ENCODE results near the gene GNG7.
"Not testable (repeated sequence)": the region's sequence is repeated elsewhere in the genome, so short reads cannot be mapped to it uniquely, and the experiment has no call there.

Gene GNG7

GRCh38 chr19:2645826-2646225 is 56.7 kb downstream of the GNG7 start:
- Histone ChIP-seq H3K36me3 (ENCODE audit: control insufficient read depth in 4 of 4, insufficient read depth in 4 of 4, low read length in 3 of 4) (peaks cover 0 to 5% (median 3%) of the 10 kb centered on the region in 4 experiments), H3K27me3 (replicated peaks in 2 of 5; ENCODE audit: control insufficient read depth in 4 of 5, insufficient read depth in 5 of 5, low read length in 4 of 5) (no peaks in the 10 kb centered on the region), H3K27ac (ENCODE audit: insufficient read depth in 1 of 2, low read depth in 1 of 2, low read length in 2 of 2, poor library complexity in 1 of 2, severe bottlenecking in 2 of 2) (no peak overlapping the region), H3K9me3 (ENCODE audit: control extremely low read depth in 1 of 5, control insufficient read depth in 4 of 5, insufficient read depth in 2 of 5, low read depth in 1 of 5, low read length in 4 of 5) (no peaks in the 10 kb centered on the region), H3K4me3 (ENCODE audit: control insufficient read depth in 1 of 7, extremely low read depth in 1 of 7, insufficient read depth in 4 of 7, low read depth in 2 of 7, low read length in 6 of 7) (no peak overlapping the region), H3K4me1 (ENCODE audit: control extremely low read depth in 1 of 4, control insufficient read depth in 4 of 4, insufficient read depth in 4 of 4, low read length in 3 of 4) (no peaks in the 10 kb centered on the region)
- ChIA-PET POLR2A (interaction anchor here (0.6 kb wide), 1 partner anchor 10 kb away, joined by 3 read pairs; no protein-coding TSS in a partner anchor), CTCF (interaction anchor here (1.0 to 5.5 kb wide), 3 partner anchors 89 to 107 kb away, joined by 3 to 68 read pairs (median 19); no protein-coding TSS in a partner anchor)
- no peak for DNase-seq
- WGBS (ENCODE audit: insufficient coverage): 95% methylated on average over 6 of the region's 16 CpGs

- WGBS (ENCODE audit: insufficient coverage): 98% methylated on average over 14 of the region's 38 CpGs
Measured at GRCh38 chr19:2643123-2643737, 59.3 kb downstream of the GNG7 start.

DNA sequence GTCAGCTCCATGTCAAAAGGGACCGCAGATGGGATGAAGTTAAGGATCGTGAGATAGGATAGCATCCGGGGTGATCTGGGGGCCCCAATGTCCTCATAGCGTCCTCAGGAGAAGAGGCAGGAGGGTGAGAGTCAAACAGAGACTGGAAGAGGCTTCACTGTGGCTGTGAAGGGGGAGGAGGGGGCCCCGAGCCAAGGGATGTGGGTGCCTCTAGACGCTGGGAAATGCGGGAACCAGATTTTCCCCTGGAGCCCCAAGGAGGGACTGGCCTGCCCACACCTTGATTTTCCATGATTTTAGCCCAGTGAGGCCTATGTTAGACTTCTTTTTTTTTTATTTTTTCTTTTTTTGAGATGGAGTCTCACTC is 61.2 kb downstream of the GNG7 start:
- Histone ChIP-seq H3K9me3 (ENCODE audit: control extremely low read depth in 1 of 5, control insufficient read depth in 4 of 5, insufficient read depth in 2 of 5, low read depth in 1 of 5, low read length in 4 of 5) (no peaks in the 10 kb centered on the region), H3K36me3 (ENCODE audit: control insufficient read depth in 4 of 4, insufficient read depth in 4 of 4, low read length in 3 of 4) (peaks cover 0 to 5% (median 3%) of the 10 kb centered on the region in 4 experiments), H3K4me1 (ENCODE audit: control extremely low read depth in 1 of 4, control insufficient read depth in 4 of 4, insufficient read depth in 4 of 4, low read length in 3 of 4) (peaks cover 1 to 26% (median 20%) of the 10 kb centered on the region in 4 experiments), H3K27ac (ENCODE audit: insufficient read depth in 1 of 2, low read depth in 1 of 2, low read length in 2 of 2, poor library complexity in 1 of 2, severe bottlenecking in 2 of 2) (no peak overlapping the region), H3K27me3 (replicated peaks in 2 of 5; ENCODE audit: control insufficient read depth in 4 of 5, insufficient read depth in 5 of 5, low read length in 4 of 5) (no peaks in the 10 kb centered on the region), H3K4me3 (ENCODE audit: control insufficient read depth in 1 of 7, extremely low read depth in 1 of 7, insufficient read depth in 4 of 7, low read depth in 2 of 7, low read length in 6 of 7) (no peak overlapping the region)
- ChIA-PET CTCF (no interaction called here), POLR2A (no interaction called here)
- 94% methylated on average over 7 of the region's 7 CpGs for WGBS (ENCODE audit: insufficient coverage)
- no peak for DNase-seq

More at GRCh38 chr19:2643123-2643737, 59.3 kb downstream of the GNG7 start:
- H3K27ac ChIP-seq (ENCODE audit: insufficient read depth in 1 of 2, low read depth in 1 of 2, low read length in 2 of 2, poor library complexity in 1 of 2, severe bottlenecking in 2 of 2); H3K4me3 ChIP-seq (ENCODE audit: control insufficient read depth in 1 of 7, extremely low read depth in 1 of 7, insufficient read depth in 4 of 7, low read depth in 2 of 7, low read length in 6 of 7); H3K36me3 ChIP-seq (ENCODE audit: control insufficient read depth in 4 of 4, insufficient read depth in 4 of 4, low read length in 3 of 4); H3K9me3 ChIP-seq (ENCODE audit: control extremely low read depth in 1 of 5, control insufficient read depth in 4 of 5, insufficient read depth in 2 of 5, low read depth in 1 of 5, low read length in 4 of 5); H3K27me3 ChIP-seq (replicated peaks in 2 of 5; ENCODE audit: control insufficient read depth in 4 of 5, insufficient read depth in 5 of 5, low read length in 4 of 5); POLR2A ChIA-PET; DNase-seq: not testable (repeated sequence)
- H3K4me1 ChIP-seq (ENCODE audit: control extremely low read depth in 1 of 4, control insufficient read depth in 4 of 4, insufficient read depth in 4 of 4, low read length in 3 of 4): peaks cover 1 to 11% (median 7%) of the 10 kb centered on the region in 4 experiments
- CTCF ChIA-PET: interaction anchor here (0.6 to 0.9 kb wide), 2 partner anchors 80 to 107 kb away, joined by 3 read pairs; no protein-coding TSS in a partner anchor

DNA sequence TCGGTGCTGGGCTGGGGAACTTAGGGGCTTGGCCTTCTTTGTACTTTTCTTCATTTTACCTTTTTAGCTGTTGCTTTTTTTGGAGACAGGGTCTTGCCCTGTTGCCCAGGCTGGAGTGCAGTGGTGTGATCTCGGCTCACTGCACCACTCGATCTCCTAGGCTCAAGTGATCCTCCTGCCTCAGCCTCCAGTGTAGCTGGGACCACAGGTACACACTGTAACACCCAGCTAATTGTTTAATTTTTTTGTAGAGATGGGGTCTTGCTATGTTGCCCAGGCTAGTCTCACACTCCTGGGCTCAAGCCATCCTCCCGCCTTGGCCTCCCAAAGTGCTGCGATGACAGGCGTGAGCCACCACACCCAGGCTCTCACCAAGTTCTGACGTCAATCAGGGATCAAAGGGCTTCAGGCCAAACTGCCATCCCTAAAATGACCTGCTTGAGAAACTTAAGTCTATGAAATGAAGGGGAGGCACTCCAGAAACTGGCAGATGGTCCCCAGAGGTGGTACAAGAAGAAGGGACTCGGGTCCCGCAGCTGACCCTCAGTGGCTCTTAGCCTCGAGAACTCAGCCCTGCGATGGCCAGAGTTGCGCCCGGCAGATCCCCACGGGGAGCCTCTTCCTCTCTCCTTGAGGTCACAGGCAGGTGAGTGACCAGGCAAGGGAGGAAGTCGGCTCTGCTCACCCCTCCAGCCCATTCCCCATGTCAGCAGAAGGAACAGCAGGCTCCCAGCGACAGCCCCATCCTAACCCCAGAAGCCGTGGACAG is 61.7 kb downstream of the GNG7 start:
- peaks cover 0 to 4% (median 2%) of the 10 kb centered on the region in 4 experiments for H3K36me3 ChIP-seq (ENCODE audit: control insufficient read depth in 4 of 4, insufficient read depth in 4 of 4, low read length in 3 of 4)
- ChIA-PET POLR2A (no interaction called here), CTCF (interaction anchor here (1.4 kb wide), 1 partner anchor 8 kb away, joined by 5 read pairs; no protein-coding TSS in a partner anchor)
- DNase-seq: no peak
- no peaks in the 10 kb centered on the region for H3K27me3 ChIP-seq (replicated peaks in 2 of 5; ENCODE audit: control insufficient read depth in 4 of 5, insufficient read depth in 5 of 5, low read length in 4 of 5)
- 96% methylated on average over 14 of the region's 17 CpGs for WGBS (ENCODE audit: insufficient coverage)
- H3K4me1 ChIP-seq (ENCODE audit: control extremely low read depth in 1 of 4, control insufficient read depth in 4 of 4, insufficient read depth in 4 of 4, low read length in 3 of 4): peaks cover 1 to 28% (median 20%) of the 10 kb centered on the region in 4 experiments
- H3K9me3 ChIP-seq (ENCODE audit: control extremely low read depth in 1 of 5, control insufficient read depth in 4 of 5, insufficient read depth in 2 of 5, low read depth in 1 of 5, low read length in 4 of 5): no peaks in the 10 kb centered on the region
- no peak overlapping the region for H3K4me3 ChIP-seq (ENCODE audit: control insufficient read depth in 1 of 7, extremely low read depth in 1 of 7, insufficient read depth in 4 of 7, low read depth in 2 of 7, low read length in 6 of 7)
- H3K27ac ChIP-seq (ENCODE audit: insufficient read depth in 1 of 2, low read depth in 1 of 2, low read length in 2 of 2, poor library complexity in 1 of 2, severe bottlenecking in 2 of 2): no peak overlapping the region

DNA sequence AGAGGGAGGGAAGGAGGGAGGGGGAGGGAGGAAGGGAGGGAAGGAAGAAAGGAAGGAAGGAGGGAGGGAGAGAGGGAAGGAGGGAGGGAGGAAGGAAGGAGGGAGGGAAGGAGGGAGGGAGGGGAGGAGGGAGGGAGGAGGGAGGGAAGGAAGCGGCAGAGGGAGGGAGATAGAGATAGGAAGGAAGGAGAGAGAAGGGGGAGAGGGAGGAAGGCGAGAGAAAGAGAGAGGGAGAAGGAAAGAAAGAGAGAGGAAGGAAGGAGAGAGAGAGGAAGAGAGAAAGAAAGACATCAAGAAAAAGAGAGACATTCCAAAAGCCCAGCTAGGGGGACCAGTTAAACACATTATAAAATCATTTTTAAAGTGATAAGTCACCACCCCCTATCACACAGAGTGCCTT is 62.5 kb downstream of the GNG7 start:
- ChIA-PET POLR2A (interaction anchor here (1.1 kb wide), 1 partner anchor 164 kb away, joined by 4 read pairs; the partner anchor contains the start of gene GADD45B), CTCF (interaction anchor here (0.7 to 1.4 kb wide), 2 partner anchors 9 to 164 kb away, joined by 3 to 5 read pairs; partner anchors contain the start of gene GADD45B)
- peaks cover 1 to 28% (median 20%) of the 10 kb centered on the region in 4 experiments for H3K4me1 ChIP-seq (ENCODE audit: control extremely low read depth in 1 of 4, control insufficient read depth in 4 of 4, insufficient read depth in 4 of 4, low read length in 3 of 4)
- H3K27ac ChIP-seq (ENCODE audit: insufficient read depth in 1 of 2, low read depth in 1 of 2, low read length in 2 of 2, poor library complexity in 1 of 2, severe bottlenecking in 2 of 2): no peak overlapping the region
- DNase-seq: no peak
- H3K36me3 ChIP-seq (ENCODE audit: control insufficient read depth in 4 of 4, insufficient read depth in 4 of 4, low read length in 3 of 4): peaks cover 0 to 4% (median 0%) of the 10 kb centered on the region in 4 experiments
- 93% methylated on average over 2 of the region's 2 CpGs for WGBS (ENCODE audit: insufficient coverage)
- no peak overlapping the region for H3K4me3 ChIP-seq (ENCODE audit: control insufficient read depth in 1 of 7, extremely low read depth in 1 of 7, insufficient read depth in 4 of 7, low read depth in 2 of 7, low read length in 6 of 7)
- H3K27me3 ChIP-seq (replicated peaks in 2 of 5; ENCODE audit: control insufficient read depth in 4 of 5, insufficient read depth in 5 of 5, low read length in 4 of 5): no peaks in the 10 kb centered on the region
- no peaks in the 10 kb centered on the region for H3K9me3 ChIP-seq (ENCODE audit: control extremely low read depth in 1 of 5, control insufficient read depth in 4 of 5, insufficient read depth in 2 of 5, low read depth in 1 of 5, low read length in 4 of 5)

GRCh38 chr19:2638417-2638940 is 64.0 kb downstream of the GNG7 start:
- no peak for DNase-seq
- Histone ChIP-seq H3K36me3 (ENCODE audit: control insufficient read depth in 4 of 4, insufficient read depth in 4 of 4, low read length in 3 of 4) (no peaks in the 10 kb centered on the region), H3K9me3 (ENCODE audit: control extremely low read depth in 1 of 5, control insufficient read depth in 4 of 5, insufficient read depth in 2 of 5, low read depth in 1 of 5, low read length in 4 of 5) (no peaks in the 10 kb centered on the region), H3K4me1 (ENCODE audit: control extremely low read depth in 1 of 4, control insufficient read depth in 4 of 4, insufficient read depth in 4 of 4, low read length in 3 of 4) (peaks cover 1 to 28% (median 20%) of the 10 kb centered on the region in 4 experiments), H3K4me3 (ENCODE audit: control insufficient read depth in 1 of 7, extremely low read depth in 1 of 7, insufficient read depth in 4 of 7, low read depth in 2 of 7, low read length in 6 of 7) (no peak overlapping the region), H3K27ac (ENCODE audit: insufficient read depth in 1 of 2, low read depth in 1 of 2, low read length in 2 of 2, poor library complexity in 1 of 2, severe bottlenecking in 2 of 2) (no peak overlapping the region), H3K27me3 (replicated peaks in 2 of 5; ENCODE audit: control insufficient read depth in 4 of 5, insufficient read depth in 5 of 5, low read length in 4 of 5) (no peaks in the 10 kb centered on the region)
- POLR2A ChIA-PET: interaction anchor here (0.6 kb wide), 2 partner anchors 163 to 165 kb away, joined by 3 read pairs; partner anchors contain the start of gene GADD45B
- CTCF ChIA-PET: interaction anchor here (1.4 to 4.0 kb wide), 5 partner anchors 18 to 182 kb away, joined by 3 to 41 read pairs (median 12); partner anchors contain the start of gene LMNB2
- WGBS (ENCODE audit: insufficient coverage): no CpG with 5 or more reads among the region's 3 CpGs
